Panc1 (cell line): Measurements from ENCODE around the gene YAE1.

Experiments used
- POLR2AphosphoS5 ChIP-seq: IDR thresholded peaks from 2 replicates; pipeline ENCODE4 v1.6.1; 2012; ENCODE audit warnings: mild to moderate bottlenecking, low read depth, low read length, moderate library complexity
- SIN3A ChIP-seq: IDR thresholded peaks from 2 replicates; pipeline ENCODE4 v1.6.1; 2012; ENCODE audit warnings: low read depth, mild to moderate bottlenecking, low read length, moderate library complexity, borderline replicate concordance; ENCODE audit not compliant: insufficient read depth
- TF ChIP-seq, protein P1 (sequence below): fragments of 450-650 bp; IDR thresholded peaks from 2 replicates; pipeline ENCODE4 v1.5.1; 2017; ENCODE audit warnings: mild to moderate bottlenecking
- TF ChIP-seq, protein P2 (sequence below), 2 experiments: IDR thresholded peaks; 2 replicates each; pipeline ENCODE4 v1.6.1; 2011 to 2012; ENCODE audit warnings: low read depth in 2 of 2, control low read depth in 1 of 2, low read length in 1 of 2, mild to moderate bottlenecking in 1 of 2, moderate library complexity in 1 of 2; ENCODE audit not compliant: insufficient read depth in 1 of 2

DNA sequence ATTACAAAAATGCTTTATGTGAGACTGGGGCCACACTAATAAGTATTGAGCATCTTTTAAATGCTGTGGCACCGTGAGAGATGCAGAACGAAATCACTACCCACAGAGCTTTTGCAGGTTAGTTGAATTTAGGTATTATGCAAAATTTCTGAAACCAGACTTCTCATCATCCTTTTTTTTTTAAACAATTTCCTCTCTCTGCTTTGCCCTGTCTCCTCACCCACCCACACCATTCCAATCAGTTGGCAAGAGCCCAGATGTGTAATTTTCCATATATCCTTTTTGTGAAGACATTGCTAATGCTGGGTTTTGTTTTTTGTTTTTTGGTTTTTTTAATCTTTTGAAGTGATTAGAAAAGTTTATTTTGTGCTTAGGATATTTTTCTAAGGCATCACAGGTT, 1.1 kb downstream of the YAE1 start:
- TF ChIP-seq, protein P1, sequence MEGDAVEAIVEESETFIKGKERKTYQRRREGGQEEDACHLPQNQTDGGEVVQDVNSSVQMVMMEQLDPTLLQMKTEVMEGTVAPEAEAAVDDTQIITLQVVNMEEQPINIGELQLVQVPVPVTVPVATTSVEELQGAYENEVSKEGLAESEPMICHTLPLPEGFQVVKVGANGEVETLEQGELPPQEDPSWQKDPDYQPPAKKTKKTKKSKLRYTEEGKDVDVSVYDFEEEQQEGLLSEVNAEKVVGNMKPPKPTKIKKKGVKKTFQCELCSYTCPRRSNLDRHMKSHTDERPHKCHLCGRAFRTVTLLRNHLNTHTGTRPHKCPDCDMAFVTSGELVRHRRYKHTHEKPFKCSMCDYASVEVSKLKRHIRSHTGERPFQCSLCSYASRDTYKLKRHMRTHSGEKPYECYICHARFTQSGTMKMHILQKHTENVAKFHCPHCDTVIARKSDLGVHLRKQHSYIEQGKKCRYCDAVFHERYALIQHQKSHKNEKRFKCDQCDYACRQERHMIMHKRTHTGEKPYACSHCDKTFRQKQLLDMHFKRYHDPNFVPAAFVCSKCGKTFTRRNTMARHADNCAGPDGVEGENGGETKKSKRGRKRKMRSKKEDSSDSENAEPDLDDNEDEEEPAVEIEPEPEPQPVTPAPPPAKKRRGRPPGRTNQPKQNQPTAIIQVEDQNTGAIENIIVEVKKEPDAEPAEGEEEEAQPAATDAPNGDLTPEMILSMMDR, result no peak
- TF ChIP-seq POLR2AphosphoS5 (no peak), SIN3A (no peak)
- TF ChIP-seq, protein P2, sequence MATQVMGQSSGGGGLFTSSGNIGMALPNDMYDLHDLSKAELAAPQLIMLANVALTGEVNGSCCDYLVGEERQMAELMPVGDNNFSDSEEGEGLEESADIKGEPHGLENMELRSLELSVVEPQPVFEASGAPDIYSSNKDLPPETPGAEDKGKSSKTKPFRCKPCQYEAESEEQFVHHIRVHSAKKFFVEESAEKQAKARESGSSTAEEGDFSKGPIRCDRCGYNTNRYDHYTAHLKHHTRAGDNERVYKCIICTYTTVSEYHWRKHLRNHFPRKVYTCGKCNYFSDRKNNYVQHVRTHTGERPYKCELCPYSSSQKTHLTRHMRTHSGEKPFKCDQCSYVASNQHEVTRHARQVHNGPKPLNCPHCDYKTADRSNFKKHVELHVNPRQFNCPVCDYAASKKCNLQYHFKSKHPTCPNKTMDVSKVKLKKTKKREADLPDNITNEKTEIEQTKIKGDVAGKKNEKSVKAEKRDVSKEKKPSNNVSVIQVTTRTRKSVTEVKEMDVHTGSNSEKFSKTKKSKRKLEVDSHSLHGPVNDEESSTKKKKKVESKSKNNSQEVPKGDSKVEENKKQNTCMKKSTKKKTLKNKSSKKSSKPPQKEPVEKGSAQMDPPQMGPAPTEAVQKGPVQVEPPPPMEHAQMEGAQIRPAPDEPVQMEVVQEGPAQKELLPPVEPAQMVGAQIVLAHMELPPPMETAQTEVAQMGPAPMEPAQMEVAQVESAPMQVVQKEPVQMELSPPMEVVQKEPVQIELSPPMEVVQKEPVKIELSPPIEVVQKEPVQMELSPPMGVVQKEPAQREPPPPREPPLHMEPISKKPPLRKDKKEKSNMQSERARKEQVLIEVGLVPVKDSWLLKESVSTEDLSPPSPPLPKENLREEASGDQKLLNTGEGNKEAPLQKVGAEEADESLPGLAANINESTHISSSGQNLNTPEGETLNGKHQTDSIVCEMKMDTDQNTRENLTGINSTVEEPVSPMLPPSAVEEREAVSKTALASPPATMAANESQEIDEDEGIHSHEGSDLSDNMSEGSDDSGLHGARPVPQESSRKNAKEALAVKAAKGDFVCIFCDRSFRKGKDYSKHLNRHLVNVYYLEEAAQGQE (IDR thresholded peaks at IDR 0.05; ENCODE audit: insufficient read depth in 1 of 2, low read depth in 2 of 2, low read length in 1 of 2), result no peak
